HepG2 (cell line): ENCODE data around the gene CPT1B. TPM values are rescaled to one million over a fixed set of nuclear protein-coding genes. Genes with fewer than 3 reads are reported as not detected.

Source experiments
- ARNT ChIP-seq: fragments of 450-650 bp; IDR thresholded peaks from 2 replicates; pipeline ENCODE4 v1.6.1; 2017
- CBX2 ChIP-seq, 2 experiments: fragments of 200-600 bp in 1 of 2; sonication (generic); formaldehyde crosslinking in 1 of 2; IDR thresholded peaks; 2 replicates each; pipeline versions ENCODE4 v1.7.0 to v1.8.1; 2018 to 2022; ENCODE audit warnings: low read depth in 2 of 2, low read length in 1 of 2, mild to moderate bottlenecking in 1 of 2, missing genetic modification reagents in 1 of 2
- DNMT1 ChIP-seq: sonication (generic); formaldehyde crosslinking; IDR thresholded peaks from 2 replicates; pipeline ENCODE4 v1.5.1; 2020; ENCODE audit warnings: mild to moderate bottlenecking, missing genetic modification reagents
- FOXM1 ChIP-seq: sonication (generic); formaldehyde crosslinking; IDR thresholded peaks from 2 replicates; pipeline ENCODE4 v1.5.0; 2020; ENCODE audit warnings: missing genetic modification reagents
- HNRNPL ChIP-seq: fragments of 200-400 bp; formaldehyde crosslinking; IDR thresholded peaks from 2 replicates; pipeline ENCODE4 v1.6.1; 2017; ENCODE audit warnings: mild to moderate bottlenecking, low read depth, low read length
- KDM5A ChIP-seq: fragments of 200-600 bp; sonication (generic); IDR thresholded peaks from 2 replicates; pipeline ENCODE4 v1.7.0; 2018; ENCODE audit warnings: antibody characterized with exemption, mild to moderate bottlenecking, low read length, borderline replicate concordance
- KIAA2018 ChIP-seq: sonication (generic); formaldehyde crosslinking; IDR thresholded peaks from 2 replicates; pipeline ENCODE4 v1.5.0; 2020; ENCODE audit warnings: mild to moderate bottlenecking, missing genetic modification reagents, borderline replicate concordance
- MATR3 ChIP-seq: sonication (generic); formaldehyde crosslinking; IDR thresholded peaks from 2 replicates; pipeline ENCODE4 v1.4.0; 2020; ENCODE audit warnings: missing genetic modification reagents
- NCOA1 ChIP-seq: sonication (generic); formaldehyde crosslinking; IDR thresholded peaks from 2 replicates; pipeline ENCODE4 v1.9.0; 2021; ENCODE audit warnings: missing genetic modification reagents
- NPAS2 ChIP-seq: sonication (generic); formaldehyde crosslinking; IDR thresholded peaks from 2 replicates; pipeline ENCODE4 v1.8.0; 2022; ENCODE audit warnings: mild to moderate bottlenecking, missing genetic modification reagents, borderline replicate concordance
- POLR2AphosphoS5 ChIP-seq: IDR thresholded peaks from 2 replicates; pipeline ENCODE4 v1.6.1; 2012; ENCODE audit warnings: low read depth, low read length
- SETDB1 ChIP-seq: sonication (generic); formaldehyde crosslinking; IDR thresholded peaks from 2 replicates; pipeline ENCODE4 v1.5.1; 2020; ENCODE audit warnings: missing genetic modification reagents, mild to moderate bottlenecking, borderline replicate concordance
- TOPORS ChIP-seq: sonication (generic); formaldehyde crosslinking; IDR thresholded peaks from 2 replicates; pipeline ENCODE4 v1.8.0; 2023; ENCODE audit warnings: mild to moderate bottlenecking, missing genetic modification reagents
- ZFP82 ChIP-seq: sonication (generic); formaldehyde crosslinking; IDR thresholded peaks from 2 replicates; pipeline ENCODE4 v1.5.1; 2020; ENCODE audit warnings: mild to moderate bottlenecking, missing genetic modification reagents, borderline replicate concordance
- ZNF224 ChIP-seq: sonication (generic); formaldehyde crosslinking; IDR thresholded peaks from 2 replicates; pipeline ENCODE4 v1.5.0; 2020; ENCODE audit warnings: mild to moderate bottlenecking, missing genetic modification reagents
- ZNF512B ChIP-seq: sonication (generic); formaldehyde crosslinking; IDR thresholded peaks from 2 replicates; pipeline ENCODE4 v1.5.1; 2020; ENCODE audit warnings: missing genetic modification reagents, mild to moderate bottlenecking, borderline replicate concordance
- polyA plus RNA-seq, 8 experiments: library from polyadenylated mRNA; depleted of rRNA in 3 of 8; stranded (reverse) in 7 of 8; unstranded in 1 of 8; fragments of >200 nt; fragmentation: Illumina TruSeq in 4 of 8; extraction: Trizol in 4 of 8; gene quantifications; 2 replicates each; pipeline versions ENCODE4 v1.2.1 to v1.2.3, GENCODE V29; 2011 to 2016; ENCODE audit warnings: low read depth in 4 of 8, missing spikeins in 1 of 8, mixed read lengths in 1 of 8; ENCODE audit not compliant: insufficient read depth in 1 of 8
- total RNA-seq, 5 experiments: library from RNA; depleted of rRNA; stranded (reverse); fragments of >200 nt; fragmentation: Illumina TruSeq; extraction: Trizol; gene quantifications; 2 replicates each; pipeline ENCODE4 v1.2.3, GENCODE V29; 2016; ENCODE audit warnings: low read depth in 1 of 5

CPT1B gene
- total and polyA plus RNA-seq, 2 of the 13 experiments (the other 11 are each of a cell fraction or from before 2014, with no cell fraction given), result 9.2 to 19.5 TPM

GRCh38 chr22:50526834-50527801 lies 51.1 kb downstream of the CPT1B start (continued):
- TF ChIP-seq KIAA2018 (CRISPR knock-in tag) (no peak), ARNT (no peak), HNRNPL (no peak), TOPORS (CRISPR knock-in tag) (0 out of 2 replicates have a peak, but pooled peaks have one; percentile 6), NCOA1 (CRISPR knock-in tag) (no peak), ZNF224 (CRISPR knock-in tag) (0 out of 2 replicates have a peak, but pooled peaks have one; percentile 1), DNMT1 (CRISPR knock-in tag) (no peak), ZFP82 (CRISPR knock-in tag) (no peak), FOXM1 (CRISPR knock-in tag) (no peak), SETDB1 (CRISPR knock-in tag) (no peak), POLR2AphosphoS5 (peak; percentile 75), CBX2 (IDR thresholded peaks at IDR 0.05; ENCODE audit: low read depth, low read length) (no peak), CBX2 (CRISPR knock-in tag; IDR thresholded peaks at IDR 0.05; ENCODE audit: low read depth) (no peak), ZNF512B (CRISPR knock-in tag) (peak; percentile 60; the same call in 1 of the 2 replicates), MATR3 (CRISPR knock-in tag) (no peak), KDM5A (no peak), NPAS2 (no peak)
